ENCODE results near the gene FXYD4. TPM values are rescaled to one million over a fixed set of nuclear protein-coding genes. Genes with fewer than 3 reads are reported as not detected.

Gene FXYD4
- total and polyA plus RNA-seq, 2 experiments from 2014 or later: 0.19 to 0.80 TPM

DNA sequence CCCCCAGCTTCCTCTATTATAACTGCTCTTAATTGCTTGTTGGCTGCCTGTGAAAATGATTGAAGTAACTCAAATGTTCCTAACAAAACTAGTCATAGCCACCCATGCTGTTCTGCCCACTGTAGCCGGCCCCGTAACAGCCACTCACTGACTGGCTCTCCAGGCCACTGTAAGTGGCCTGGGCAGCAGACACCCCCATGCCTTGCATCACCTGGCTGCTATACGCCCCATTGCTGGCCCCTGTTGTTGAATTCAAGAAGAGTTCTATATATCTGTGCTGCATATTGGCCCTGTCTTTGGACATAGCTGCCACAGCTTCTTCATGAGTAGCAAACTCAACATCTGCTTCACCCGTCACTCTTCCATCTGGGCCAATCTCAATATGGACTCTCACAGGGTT lies 15.1 kb downstream of the FXYD4 start:
- Histone ChIP-seq H3K4me2 (no peak overlapping the region), H3K4me3 (no peak overlapping the region), H3K9me3 (ENCODE audit: low read depth) (no peaks in the 10 kb centered on the region), H3K36me3 (replicated peaks; ENCODE audit: insufficient read depth, low read depth) (peaks cover 5% of the 10 kb centered on the region), H3K27me3 (no peaks in the 10 kb centered on the region), H3K27ac (no peak overlapping the region), H3K9me2 (replicated peaks; ENCODE audit: insufficient read depth) (no peaks in the 10 kb centered on the region), H3K79me2 (peaks cover 47% of the 10 kb centered on the region), H3K4me1 (ENCODE audit: insufficient read depth) (peaks cover 7% of the 10 kb centered on the region), H4K20me1 (ENCODE audit: insufficient read depth, poor library complexity, severe bottlenecking) (peaks cover 55% of the 10 kb centered on the region), H2AFZ (no peak overlapping the region)
- TF ChIP-seq, protein P1, sequence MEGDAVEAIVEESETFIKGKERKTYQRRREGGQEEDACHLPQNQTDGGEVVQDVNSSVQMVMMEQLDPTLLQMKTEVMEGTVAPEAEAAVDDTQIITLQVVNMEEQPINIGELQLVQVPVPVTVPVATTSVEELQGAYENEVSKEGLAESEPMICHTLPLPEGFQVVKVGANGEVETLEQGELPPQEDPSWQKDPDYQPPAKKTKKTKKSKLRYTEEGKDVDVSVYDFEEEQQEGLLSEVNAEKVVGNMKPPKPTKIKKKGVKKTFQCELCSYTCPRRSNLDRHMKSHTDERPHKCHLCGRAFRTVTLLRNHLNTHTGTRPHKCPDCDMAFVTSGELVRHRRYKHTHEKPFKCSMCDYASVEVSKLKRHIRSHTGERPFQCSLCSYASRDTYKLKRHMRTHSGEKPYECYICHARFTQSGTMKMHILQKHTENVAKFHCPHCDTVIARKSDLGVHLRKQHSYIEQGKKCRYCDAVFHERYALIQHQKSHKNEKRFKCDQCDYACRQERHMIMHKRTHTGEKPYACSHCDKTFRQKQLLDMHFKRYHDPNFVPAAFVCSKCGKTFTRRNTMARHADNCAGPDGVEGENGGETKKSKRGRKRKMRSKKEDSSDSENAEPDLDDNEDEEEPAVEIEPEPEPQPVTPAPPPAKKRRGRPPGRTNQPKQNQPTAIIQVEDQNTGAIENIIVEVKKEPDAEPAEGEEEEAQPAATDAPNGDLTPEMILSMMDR (IDR thresholded peaks at IDR 0.05; ENCODE audit: poor library complexity): no peak
- TF ChIP-seq EZH2 (IDR thresholded peaks at IDR 0.05; ENCODE audit: borderline replicate concordance) (no peak), EZH2phosphoT487 (IDR thresholded peaks at IDR 0.05; ENCODE audit: low read depth, severe bottlenecking, unreplicated experiment) (no peak)
- 95% methylated on average over 4 of the region's 4 CpGs for WGBS (ENCODE audit: low lambda C conversion rate, missing lambda C conversion rate)
- no peak for DNase-seq (ENCODE audit: low spot score)

DNA sequence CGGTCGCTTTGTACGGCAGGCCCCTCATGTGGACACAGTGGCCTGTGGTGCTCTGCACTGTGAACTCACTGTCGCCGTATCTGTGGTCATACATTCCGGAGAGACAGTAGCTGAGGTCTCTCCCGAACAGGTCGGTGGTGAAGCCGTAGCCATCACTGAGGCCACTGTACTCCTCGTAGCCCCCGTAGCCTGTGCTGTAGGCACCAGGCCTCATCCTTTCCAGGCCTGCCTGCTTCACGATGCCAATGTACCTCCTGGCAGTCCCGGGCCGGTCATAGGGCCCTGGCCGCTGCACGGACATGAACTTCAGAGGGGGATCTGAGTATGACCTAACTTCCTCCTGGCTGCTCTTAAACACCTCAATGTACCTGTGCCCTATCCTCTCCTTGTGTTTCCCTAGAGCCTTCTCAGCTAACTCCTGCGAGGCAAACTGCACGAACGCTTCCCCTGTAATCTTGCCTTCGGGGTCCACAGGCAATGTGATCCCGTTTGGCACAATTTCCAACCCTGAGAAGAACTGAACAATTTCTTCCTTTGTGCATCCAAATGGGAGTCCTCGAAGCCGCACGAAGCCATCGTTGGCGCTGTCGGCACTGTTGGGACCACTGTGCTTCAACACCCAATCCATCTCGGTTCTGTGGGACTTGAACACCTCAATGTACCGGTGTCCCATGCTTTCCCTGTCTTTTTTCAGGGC lies 15.7 kb downstream of the FXYD4 start:
- H3K79me2 ChIP-seq: peaks cover 52% of the 10 kb centered on the region
- no peaks in the 10 kb centered on the region for H3K9me3 ChIP-seq (ENCODE audit: low read depth)
- WGBS (ENCODE audit: low lambda C conversion rate, missing lambda C conversion rate): 95% methylated on average over 29 of the region's 29 CpGs
- peaks cover 5% of the 10 kb centered on the region for H3K36me3 ChIP-seq (replicated peaks; ENCODE audit: insufficient read depth, low read depth)
- TF ChIP-seq EZH2phosphoT487 (IDR thresholded peaks at IDR 0.05; ENCODE audit: low read depth, severe bottlenecking, unreplicated experiment) (no peak), EZH2 (IDR thresholded peaks at IDR 0.05; ENCODE audit: borderline replicate concordance) (no peak)
- TF ChIP-seq, protein P1 (IDR thresholded peaks at IDR 0.05; ENCODE audit: poor library complexity): no peak
- H4K20me1 ChIP-seq (ENCODE audit: insufficient read depth, poor library complexity, severe bottlenecking): peaks cover 60% of the 10 kb centered on the region
- H3K27ac ChIP-seq: no peak overlapping the region
- H3K4me2 ChIP-seq: no peak overlapping the region
- H3K27me3 ChIP-seq: no peaks in the 10 kb centered on the region
- peaks cover 9% of the 10 kb centered on the region for H3K4me1 ChIP-seq (ENCODE audit: insufficient read depth)
- no peaks in the 10 kb centered on the region for H3K9me2 ChIP-seq (replicated peaks; ENCODE audit: insufficient read depth)
- no peak for DNase-seq (ENCODE audit: low spot score)
- no peak overlapping the region for H3K4me3 ChIP-seq
- H2AFZ ChIP-seq: no peak overlapping the region

DNA sequence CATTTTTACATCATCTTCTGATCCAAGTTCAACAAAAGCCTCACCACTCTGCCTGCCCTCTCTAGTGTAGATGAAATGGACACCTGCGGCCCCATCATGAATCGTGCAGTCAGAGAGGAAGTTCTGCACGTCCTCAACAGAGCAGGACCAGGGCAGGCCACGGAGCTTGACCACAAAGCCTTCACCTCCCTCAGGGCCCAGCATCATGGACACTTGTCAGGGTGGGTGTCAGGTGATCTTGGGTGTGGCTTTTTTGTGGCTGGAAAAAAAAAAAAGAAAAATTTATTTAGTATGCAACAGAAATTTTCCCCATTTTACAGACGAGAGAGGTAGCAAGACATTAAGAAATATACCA lies 16.2 kb downstream of the FXYD4 start:
- Histone ChIP-seq H2AFZ (no peak overlapping the region), H3K4me1 (ENCODE audit: insufficient read depth) (peaks cover 14% of the 10 kb centered on the region), H3K36me3 (replicated peaks; ENCODE audit: insufficient read depth, low read depth) (peaks cover 5% of the 10 kb centered on the region), H3K27ac (no peak overlapping the region), H3K27me3 (no peaks in the 10 kb centered on the region), H3K9me2 (replicated peaks; ENCODE audit: insufficient read depth) (no peaks in the 10 kb centered on the region), H3K79me2 (peaks cover 58% of the 10 kb centered on the region), H4K20me1 (ENCODE audit: insufficient read depth, poor library complexity, severe bottlenecking) (peaks cover 65% of the 10 kb centered on the region), H3K4me3 (no peak overlapping the region), H3K4me2 (no peak overlapping the region), H3K9me3 (ENCODE audit: low read depth) (no peaks in the 10 kb centered on the region)
- WGBS (ENCODE audit: low lambda C conversion rate, missing lambda C conversion rate): 93% methylated on average over 5 of the region's 5 CpGs
- no peak for DNase-seq (ENCODE audit: low spot score)
- TF ChIP-seq EZH2 (IDR thresholded peaks at IDR 0.05; ENCODE audit: borderline replicate concordance) (no peak), EZH2phosphoT487 (IDR thresholded peaks at IDR 0.05; ENCODE audit: low read depth, severe bottlenecking, unreplicated experiment) (no peak)
- TF ChIP-seq, protein P1 (IDR thresholded peaks at IDR 0.05; ENCODE audit: poor library complexity): no peak

All from hepatocyte (in vitro differentiated cells).